ENCODE measurements around the gene FHL3.

Gene FHL3

GRCh38 chr1:38005195-38006007 is at the start of gene FHL3:
Gene FHL3 (minus strand): TSS chr1:38005514. CDS start chr1:37999412, 6,102 bp downstream.
- DNase-seq = peak; percentile 42

GRCh38 chr1:38053416-38054091 is 48.2 kb upstream of the FHL3 start:
- no peak for DNase-seq

- no peak for DNase-seq
Measured at GRCh38 chr1:38052750-38053415, 47.6 kb upstream of the FHL3 start.

GRCh38 chr1:38051079-38051543 is 45.8 kb upstream of the FHL3 start:
- DNase-seq = no peak

GRCh38 chr1:38050397-38051078 is 45.2 kb upstream of the FHL3 start:
- no peak for DNase-seq

- DNase-seq = no peak
Measured at GRCh38 chr1:38047603-38048141, 42.4 kb upstream of the FHL3 start.

- peak; percentile 65 for DNase-seq
Measured at GRCh38 chr1:38046884-38047602, 41.7 kb upstream of the FHL3 start.

GRCh38 chr1:38046333-38046883 is 41.1 kb upstream of the FHL3 start, which contains the start of gene POU3F1:
Gene POU3F1 (minus strand): TSS chr1:38046793. CDS start chr1:38046743, 50 bp downstream.
- DNase-seq = no peak

GRCh38 chr1:38045401-38046332 is 40.4 kb upstream of the FHL3 start:
- peak; percentile 32 for DNase-seq

- DNase-seq = no peak
Measured at GRCh38 chr1:38044221-38045215, 39.2 kb upstream of the FHL3 start.

GRCh38 chr1:38043036-38043747 is 37.9 kb upstream of the FHL3 start:
- DNase-seq = no peak

- DNase-seq = no peak
Measured at GRCh38 chr1:38041936-38042834, 36.9 kb upstream of the FHL3 start.

GRCh38 chr1:38039331-38040088 is 34.2 kb upstream of the FHL3 start:
- DNase-seq = no peak

- DNase-seq = no peak
Measured at GRCh38 chr1:38038861-38039260, 33.5 kb upstream of the FHL3 start.

- DNase-seq = no peak
Measured at GRCh38 chr1:38037221-38037939, 32.1 kb upstream of the FHL3 start.

GRCh38 chr1:38034871-38035270 is 29.6 kb upstream of the FHL3 start:
- no peak for DNase-seq
